HG03571 (cell line): ENCODE data around the gene GXYLT1.
"Not testable (repeated sequence)": the region's sequence is repeated elsewhere in the genome, so short reads cannot be mapped to it uniquely, and the experiment has no call there.

Experiments
- ATAC-seq: cut with Tn5 transposase; IDR thresholded peaks from one replicate; pipeline ENCODE4 v1.9.1; 2021; ENCODE audit not compliant: unreplicated experiment

GXYLT1 gene

GRCh38 chr12:42145552-42146215 lies 1.0 kb upstream of the GXYLT1 start:
- ATAC-seq = no peak

- ATAC-seq = no peak
Measured at GRCh38 chr12:42145197-42145549, 499 bp upstream of the GXYLT1 start.

DNA sequence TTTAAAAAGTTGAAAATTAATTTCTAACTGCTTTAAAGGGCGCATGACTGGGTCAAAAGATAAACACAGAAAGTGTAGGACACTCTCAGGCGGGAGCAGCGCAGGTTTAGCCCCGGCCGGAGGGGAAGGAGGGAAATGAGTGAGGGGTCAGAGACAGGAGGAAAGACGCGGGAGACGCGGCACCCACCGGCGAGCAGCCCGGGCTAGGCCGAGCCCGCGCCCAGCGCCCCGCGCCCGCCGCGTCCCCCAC lies 591 bp downstream of the GXYLT1 start:
- no peak for ATAC-seq

DNA sequence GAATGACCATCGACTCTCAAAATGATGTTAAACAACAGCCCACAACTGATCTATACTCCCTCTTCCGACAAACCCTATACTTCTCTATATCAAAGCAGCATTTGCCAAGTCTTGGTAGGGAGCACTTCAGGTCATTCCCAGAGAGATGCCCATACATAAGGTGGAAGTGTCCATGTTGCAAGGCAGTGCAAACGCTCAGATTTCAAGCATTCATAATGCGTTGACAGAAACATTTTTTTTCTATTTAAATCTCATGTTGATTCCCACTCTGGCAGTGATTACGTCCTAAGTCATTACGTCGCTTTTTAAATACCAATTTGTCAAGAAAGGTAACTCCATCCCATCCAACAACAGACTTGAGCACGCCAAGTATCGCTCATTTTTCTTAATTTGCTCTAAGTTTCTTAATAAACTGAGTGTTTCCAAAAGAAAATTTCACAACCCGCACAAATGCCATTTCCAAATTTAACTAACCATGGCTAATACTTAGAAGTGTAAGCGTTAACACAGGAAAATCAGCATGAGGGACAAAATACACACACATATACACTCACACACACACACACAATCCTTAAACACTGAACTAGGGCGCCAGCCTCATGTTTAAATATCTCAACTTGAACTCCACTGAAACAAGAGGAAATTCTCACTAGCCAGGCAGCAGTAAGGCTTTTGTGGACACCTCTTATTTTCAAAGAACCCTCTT lies 1.1 kb downstream of the GXYLT1 start:
- no peak for ATAC-seq

DNA sequence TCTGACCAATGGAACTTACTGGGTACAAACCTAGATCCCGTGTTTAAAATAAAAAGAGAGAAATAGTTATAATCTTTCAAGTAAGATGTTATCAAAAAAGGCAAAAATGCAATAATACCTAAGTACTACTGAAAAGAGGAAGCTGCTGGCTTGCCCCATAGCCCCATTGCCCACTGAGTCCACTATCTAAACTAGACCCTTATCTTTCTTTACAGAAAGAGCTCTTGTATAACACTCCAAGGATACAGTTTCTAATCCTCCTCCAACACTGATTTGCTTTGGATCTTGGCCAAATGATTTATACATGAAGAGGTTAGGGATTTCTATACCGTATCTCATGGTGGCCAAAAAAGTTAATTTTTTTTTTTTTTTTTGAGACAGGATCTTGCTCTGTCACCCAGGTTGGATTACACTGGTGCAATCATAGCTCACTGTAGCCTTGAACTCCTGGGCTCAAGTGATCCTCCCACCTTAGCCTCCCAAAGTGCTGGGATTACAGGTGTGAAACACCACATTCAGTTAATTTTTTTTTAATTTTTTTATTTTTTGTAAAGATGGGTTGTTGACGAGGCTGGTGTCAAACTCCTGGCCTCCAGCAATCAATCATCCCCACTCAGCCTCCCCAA lies 2.6 kb downstream of the GXYLT1 start:
- no peak for ATAC-seq

GRCh38 chr12:42140901-42141300 lies 3.8 kb downstream of the GXYLT1 start:
- ATAC-seq = no peak

- no peak for ATAC-seq
Measured at GRCh38 chr12:42135259-42135814, 9.3 kb downstream of the GXYLT1 start.

GRCh38 chr12:42130672-42131402 lies 13.8 kb downstream of the GXYLT1 start:
- ATAC-seq = no peak

DNA sequence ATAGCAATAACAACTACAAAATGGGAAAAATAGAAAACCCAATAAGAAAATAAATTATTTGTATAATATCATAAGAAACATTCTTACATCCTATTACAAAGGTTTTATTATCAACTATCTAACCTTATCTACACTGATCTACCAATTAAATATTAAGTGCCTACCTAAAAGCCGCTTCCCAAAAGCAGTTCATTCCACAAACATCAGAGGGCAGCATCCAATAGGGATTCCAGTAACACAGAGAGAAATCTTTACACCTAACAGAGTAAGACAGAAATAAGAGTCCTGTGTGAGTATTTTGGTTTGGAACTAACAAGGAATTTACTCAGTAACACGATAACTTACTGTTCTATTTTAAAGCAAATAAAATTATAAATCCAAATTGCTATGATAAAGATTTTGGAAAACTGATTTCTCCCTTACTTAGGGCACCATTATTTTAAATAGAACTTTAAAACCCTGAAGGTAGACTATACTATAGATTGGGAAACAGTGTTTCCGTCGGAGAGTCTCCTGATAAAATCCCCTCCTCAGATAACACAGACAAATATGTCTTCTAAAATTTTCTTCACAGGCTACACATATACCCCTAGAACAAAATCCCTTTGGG lies 15.0 kb downstream of the GXYLT1 start:
- no peak for ATAC-seq

DNA sequence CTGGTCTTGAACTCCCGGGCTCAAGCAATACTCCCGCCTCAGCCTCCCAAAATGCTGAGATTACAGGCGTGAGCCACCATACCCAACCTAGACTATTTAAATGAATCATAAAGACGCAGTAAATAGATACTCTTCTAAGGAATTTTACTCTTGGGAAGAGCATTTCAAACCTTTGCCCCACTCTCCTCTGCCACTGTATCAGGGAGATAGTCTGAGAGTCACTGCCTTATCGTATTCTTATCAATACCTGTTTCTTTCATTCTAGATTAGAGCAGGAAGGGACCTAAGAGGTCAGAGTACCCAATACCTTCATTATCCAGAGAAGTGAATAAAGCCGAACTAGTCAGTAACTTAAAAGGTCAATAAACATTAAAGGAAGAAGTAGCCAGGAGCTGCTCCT lies 15.8 kb downstream of the GXYLT1 start:
- no peak for ATAC-seq

DNA sequence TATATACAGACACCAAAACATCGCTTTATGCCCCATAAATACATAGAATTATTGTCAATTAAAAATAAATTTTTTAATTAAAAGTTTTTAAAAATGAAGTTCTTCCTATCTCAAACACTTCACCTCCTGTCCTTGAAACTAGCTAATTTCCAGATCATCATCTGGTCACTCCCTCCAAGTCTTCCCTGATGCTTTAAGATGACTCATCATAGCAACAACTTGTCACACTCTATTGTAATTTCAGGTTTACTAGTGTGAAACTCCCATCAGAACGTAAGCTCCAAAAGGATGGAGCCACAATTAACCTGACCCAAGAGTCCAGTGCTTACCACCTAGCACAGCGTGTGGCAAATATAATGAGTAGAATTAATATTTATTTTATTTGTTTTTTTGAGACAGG lies 16.3 kb downstream of the GXYLT1 start:
- ATAC-seq = no peak

DNA sequence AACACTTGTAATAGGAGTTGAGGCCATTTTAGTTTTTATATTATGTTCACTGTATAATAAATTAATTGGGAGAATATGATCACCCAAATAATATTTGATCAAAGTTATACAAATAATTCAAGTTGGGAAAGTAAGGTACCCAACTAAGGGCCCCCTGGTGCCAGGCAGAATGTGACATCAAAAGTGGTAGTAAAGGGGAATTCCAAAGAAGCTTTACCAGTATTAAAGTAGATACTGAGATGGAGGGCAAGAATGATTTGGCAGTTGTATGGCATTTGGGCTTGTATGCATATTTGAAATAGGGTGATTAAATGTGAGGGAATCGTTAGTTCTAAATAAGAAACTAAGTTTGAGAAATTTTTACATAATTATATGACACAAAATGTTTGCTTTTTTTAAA lies 17.7 kb downstream of the GXYLT1 start:
- no peak for ATAC-seq

DNA sequence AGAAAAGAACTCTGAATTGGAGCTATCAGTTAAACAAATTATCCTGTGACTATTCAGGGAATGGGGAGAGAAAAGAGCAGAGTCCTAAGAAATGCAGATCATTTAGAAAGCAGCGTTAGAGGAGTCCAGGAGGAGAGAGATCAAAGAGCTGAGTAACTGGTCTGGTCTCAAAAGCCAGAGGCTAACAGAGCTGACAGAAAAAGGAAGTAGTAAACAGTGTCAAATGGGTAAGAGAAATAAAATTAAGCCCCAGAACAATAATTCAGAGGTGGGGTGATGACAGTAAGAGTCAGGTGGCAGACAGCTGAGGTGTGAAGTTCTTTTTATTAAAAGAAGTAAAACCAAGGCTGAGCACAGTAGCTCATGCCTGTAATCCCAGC lies 19.3 kb downstream of the GXYLT1 start:
- ATAC-seq = no peak

GRCh38 chr12:42124764-42125387 lies 19.8 kb downstream of the GXYLT1 start:
- ATAC-seq = no peak

GRCh38 chr12:42119085-42119633 lies 25.5 kb downstream of the GXYLT1 start:
- no peak for ATAC-seq

GRCh38 chr12:42118136-42118879 lies 26.4 kb downstream of the GXYLT1 start:
- no peak for ATAC-seq

- no peak for ATAC-seq
Measured at GRCh38 chr12:42109031-42109430, 35.6 kb downstream of the GXYLT1 start.

- ATAC-seq = not testable (repeated sequence)
Measured at GRCh38 chr12:42106791-42107190, 37.9 kb downstream of the GXYLT1 start.

DNA sequence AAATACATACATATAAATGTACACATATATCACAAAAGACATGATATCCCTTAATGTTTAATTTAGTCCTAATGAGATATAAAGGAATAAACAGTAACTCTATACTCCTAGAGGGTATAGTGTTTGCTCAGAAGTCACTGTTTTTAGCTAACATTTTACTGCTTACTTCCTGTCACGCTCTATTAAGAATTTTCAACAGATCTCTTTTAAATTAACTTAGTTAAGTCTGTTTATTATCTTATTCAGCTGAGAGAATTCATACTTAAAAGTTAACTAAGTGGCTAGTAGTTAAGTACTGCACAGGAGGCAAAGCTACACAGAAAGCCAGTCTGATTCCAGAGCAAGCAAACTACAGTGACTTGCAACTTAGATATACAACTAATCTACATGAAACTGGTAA lies 39.9 kb downstream of the GXYLT1 start:
- ATAC-seq = no peak

DNA sequence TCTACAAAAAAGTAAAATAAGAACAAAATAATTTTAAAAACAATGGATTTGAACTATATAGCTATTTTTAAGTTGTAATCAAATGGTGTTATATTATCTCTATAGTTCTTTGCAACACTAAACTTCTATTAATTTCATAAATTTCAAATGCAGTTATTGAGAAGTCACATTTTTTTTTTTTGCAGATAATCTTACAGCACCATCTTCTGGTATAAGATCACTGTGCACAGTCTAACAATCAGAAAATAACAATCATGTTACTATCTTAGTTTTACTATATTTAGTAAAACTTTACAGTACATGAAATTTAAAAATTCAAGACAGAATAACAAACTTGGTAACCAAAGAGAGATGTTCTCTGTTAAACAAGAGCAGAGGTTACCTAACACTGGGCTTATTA lies 40.6 kb downstream of the GXYLT1 start:
- no peak for ATAC-seq
